ENCODE data around the gene CRLF3. TPM values are rescaled to one million over a fixed set of nuclear protein-coding genes. Genes with fewer than 3 reads are reported as not detected.
"Not testable (repeated sequence)": the region's sequence is repeated elsewhere in the genome, so short reads cannot be mapped to it uniquely, and the experiment has no call there.

CRLF3 gene
- total and polyA plus RNA-seq, 2 donors = 6.8 to 15.5 TPM

DNA sequence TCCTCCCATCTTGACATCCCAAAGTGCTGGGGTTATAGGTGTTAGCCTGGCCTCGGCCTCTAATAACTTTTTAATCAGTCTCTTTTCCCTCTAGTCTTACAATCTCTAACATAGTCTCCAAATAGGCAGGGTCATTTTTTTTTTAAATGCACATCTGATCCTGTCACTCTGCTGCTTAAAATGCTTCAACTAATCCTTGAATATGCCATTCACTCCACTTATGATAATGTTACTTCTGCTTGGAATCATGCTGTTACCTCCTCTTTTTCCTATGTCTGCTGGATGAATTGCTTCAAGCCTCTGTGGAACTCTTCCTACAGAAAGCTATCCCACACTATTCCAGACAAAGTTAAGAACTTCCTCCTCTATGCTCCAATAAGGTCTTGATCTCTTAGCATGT lies 22.8 kb downstream of the CRLF3 start:
- DNase-seq (ENCODE audit: extremely low spot score) = no peak
- Histone ChIP-seq H3K4me1 (ENCODE audit: insufficient read depth) (no peaks in the 10 kb centered on the region), H3K4me3 (ENCODE audit: low read depth, low read length) (no peak overlapping the region), H3K36me3 (ENCODE audit: insufficient read depth) (peaks cover 2% of the 10 kb centered on the region), H3K27ac (ENCODE audit: low read depth) (no peak overlapping the region)
- 97% methylated on average over 1 of the region's 1 CpG for WGBS

DNA sequence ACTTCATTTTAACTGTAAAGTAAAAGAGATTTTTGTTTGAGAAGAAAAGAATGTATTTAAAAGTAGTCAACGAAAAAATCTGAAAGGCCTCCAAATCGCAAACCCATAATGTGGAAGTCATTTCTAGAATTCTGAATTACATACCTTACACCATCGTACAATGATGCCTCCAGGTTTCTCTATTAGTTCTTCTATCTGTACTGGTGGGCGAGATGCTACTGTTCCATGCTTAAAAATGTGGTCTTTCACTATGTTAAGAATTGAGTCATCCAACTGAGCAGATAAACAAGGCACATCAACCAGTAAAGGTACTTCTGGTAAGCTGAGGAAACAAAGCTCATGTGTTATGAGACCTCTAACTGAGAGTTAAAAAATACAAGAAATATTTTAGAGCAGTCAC lies 28.5 kb downstream of the CRLF3 start:
- no peak overlapping the region for H3K4me3 ChIP-seq (ENCODE audit: low read depth, low read length)
- 91% methylated on average over 4 of the region's 4 CpGs for WGBS
- DNase-seq (ENCODE audit: extremely low spot score) = no peak
- peaks cover 1% of the 10 kb centered on the region for H3K36me3 ChIP-seq (ENCODE audit: insufficient read depth)
- no peaks in the 10 kb centered on the region for H3K4me1 ChIP-seq (ENCODE audit: insufficient read depth)
- H3K27ac ChIP-seq (ENCODE audit: low read depth) = no peak overlapping the region

DNA sequence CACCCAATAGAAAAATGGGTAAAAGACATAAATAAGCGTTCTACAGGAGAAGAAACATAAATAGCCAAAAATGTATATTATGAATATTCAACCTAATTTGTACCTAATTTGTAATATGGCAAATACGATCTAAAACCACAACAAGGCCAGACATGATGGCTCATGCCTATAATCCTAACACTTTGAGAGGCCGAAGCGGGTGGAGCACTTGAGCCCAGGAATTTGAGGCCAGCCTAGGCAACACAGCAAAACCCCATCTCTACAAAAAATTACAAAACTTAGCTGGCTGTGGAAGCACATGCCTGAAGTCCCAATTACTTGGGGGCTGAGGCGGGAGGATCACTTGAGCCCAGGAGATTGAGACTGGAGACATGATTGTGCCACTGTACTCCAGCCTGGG lies 30.1 kb downstream of the CRLF3 start:
- no peak for DNase-seq (ENCODE audit: extremely low spot score)
- Histone ChIP-seq H3K36me3 (ENCODE audit: insufficient read depth) (peaks cover 1% of the 10 kb centered on the region), H3K4me3 (ENCODE audit: low read depth, low read length) (no peak overlapping the region), H3K27ac (ENCODE audit: low read depth) (no peak overlapping the region), H3K4me1 (ENCODE audit: insufficient read depth) (no peaks in the 10 kb centered on the region)
- WGBS = 90% methylated on average over 5 of the region's 5 CpGs

DNA sequence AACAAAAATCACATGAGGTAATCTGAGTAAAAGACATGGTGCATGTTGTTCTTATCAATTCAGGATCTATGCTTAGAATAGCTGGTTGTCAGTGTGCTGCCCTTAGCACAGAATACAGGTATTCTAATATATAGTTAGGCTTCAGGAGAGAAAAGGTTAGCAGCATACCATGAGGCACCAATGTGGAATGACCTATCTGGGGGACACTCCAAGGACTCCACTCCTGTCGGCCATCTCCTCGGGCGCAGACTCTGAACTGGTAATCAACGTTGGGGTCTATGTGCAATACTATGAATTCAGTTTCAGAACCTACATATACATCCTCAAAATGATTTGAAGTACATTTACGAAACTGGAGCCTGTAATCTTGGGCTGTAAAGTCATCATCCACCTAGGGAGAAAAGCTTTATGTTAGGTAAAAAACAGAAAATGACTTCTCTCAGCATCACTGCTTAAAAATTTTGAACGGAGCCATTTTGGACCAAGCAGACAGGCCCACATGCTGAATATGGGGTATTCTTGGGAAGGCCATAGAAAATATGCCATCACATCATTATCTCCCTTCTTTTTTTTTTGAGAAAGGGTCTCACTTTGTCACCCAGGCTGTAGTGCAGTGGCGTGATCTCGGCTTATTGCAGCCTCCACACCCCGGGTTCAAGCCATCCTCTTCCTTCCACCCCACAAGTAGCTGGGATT lies 31.1 kb downstream of the CRLF3 start:
- no peak for DNase-seq (ENCODE audit: extremely low spot score)
- Histone ChIP-seq H3K36me3 (ENCODE audit: insufficient read depth) (peaks cover 1% of the 10 kb centered on the region), H3K4me1 (ENCODE audit: insufficient read depth) (no peaks in the 10 kb centered on the region), H3K4me3 (ENCODE audit: low read depth, low read length) (no peak overlapping the region), H3K27ac (ENCODE audit: low read depth) (no peak overlapping the region)
- 91% methylated on average over 9 of the region's 9 CpGs for WGBS

DNA sequence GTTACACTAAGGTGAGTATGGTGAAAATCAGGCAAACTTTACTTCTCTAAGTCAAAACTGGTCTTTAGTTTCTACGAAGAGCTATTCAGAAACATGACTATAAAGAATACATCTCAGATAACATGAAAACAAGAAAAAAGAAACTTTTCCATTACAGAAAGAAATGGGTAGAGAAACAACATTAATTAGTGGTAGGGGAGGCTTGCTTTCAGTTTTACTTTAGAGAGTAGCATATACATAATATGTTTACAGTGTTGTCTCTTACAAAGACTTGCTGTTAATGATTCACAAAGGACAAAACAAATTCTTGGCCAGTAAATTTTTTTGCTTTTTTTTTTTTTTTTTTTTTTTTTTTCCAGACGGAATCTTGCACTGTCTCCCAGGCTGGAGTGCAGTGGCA lies 34.2 kb downstream of the CRLF3 start:
- 71% methylated on average over 2 of the region's 2 CpGs for WGBS
- Histone ChIP-seq H3K4me1 (ENCODE audit: insufficient read depth) (no peaks in the 10 kb centered on the region), H3K36me3 (ENCODE audit: insufficient read depth) (peaks cover 5% of the 10 kb centered on the region), H3K27ac (ENCODE audit: low read depth) (no peak overlapping the region), H3K4me3 (ENCODE audit: low read depth, low read length) (no peak overlapping the region)
- no peak for DNase-seq (ENCODE audit: extremely low spot score)

DNA sequence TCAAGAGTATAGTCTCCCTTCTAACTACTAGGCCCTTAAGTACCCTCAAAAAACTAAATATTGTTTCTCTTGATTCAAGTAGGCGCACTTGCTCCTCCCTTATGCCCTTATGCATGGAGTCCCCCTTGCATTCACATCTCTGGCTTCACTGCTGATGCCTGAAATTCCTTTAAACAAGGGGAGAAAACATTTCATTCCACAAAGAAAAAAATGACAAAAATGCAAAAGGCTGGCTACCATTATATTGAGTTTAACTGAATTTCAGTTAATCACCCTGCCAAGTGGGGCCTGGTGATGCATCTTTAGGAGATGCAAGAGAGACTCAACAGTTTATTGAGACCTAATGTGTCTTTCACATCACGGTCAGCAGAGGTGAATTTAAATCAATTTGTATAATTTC lies 35.6 kb downstream of the CRLF3 start:
- Histone ChIP-seq H3K36me3 (ENCODE audit: insufficient read depth) (peaks cover 5% of the 10 kb centered on the region), H3K4me1 (ENCODE audit: insufficient read depth) (no peaks in the 10 kb centered on the region), H3K4me3 (ENCODE audit: low read depth, low read length) (no peak overlapping the region), H3K27ac (ENCODE audit: low read depth) (no peak overlapping the region)
- 95% methylated on average over 2 of the region's 2 CpGs for WGBS
- no peak for DNase-seq (ENCODE audit: extremely low spot score)

DNA sequence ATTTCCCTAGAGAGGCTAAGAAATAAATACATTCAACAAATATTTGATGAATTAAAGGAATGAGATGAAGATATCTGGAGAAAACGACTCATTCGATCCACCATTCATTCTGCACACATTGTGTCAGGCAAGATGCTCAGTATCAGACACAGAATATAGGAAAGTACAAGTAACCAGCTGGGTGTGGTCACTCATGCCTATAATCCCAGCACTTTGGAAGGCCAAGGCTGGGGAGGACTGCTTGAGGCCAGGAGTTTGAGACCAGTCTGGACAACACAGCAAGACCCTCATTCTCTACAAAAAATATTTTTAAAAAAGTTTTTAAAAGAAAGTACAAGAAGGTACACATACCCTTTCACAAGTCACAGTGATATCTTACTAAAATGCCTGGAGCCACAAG lies 42.3 kb downstream of the CRLF3 start:
- Histone ChIP-seq H3K4me1 (ENCODE audit: insufficient read depth) (no peaks in the 10 kb centered on the region), H3K27ac (ENCODE audit: low read depth) (no peak overlapping the region), H3K4me3 (ENCODE audit: low read depth, low read length) (no peak overlapping the region), H3K36me3 (ENCODE audit: insufficient read depth) (peaks cover 7% of the 10 kb centered on the region)
- DNase-seq (ENCODE audit: extremely low spot score) = no peak
- WGBS = 78% methylated on average over 2 of the region's 2 CpGs

DNA sequence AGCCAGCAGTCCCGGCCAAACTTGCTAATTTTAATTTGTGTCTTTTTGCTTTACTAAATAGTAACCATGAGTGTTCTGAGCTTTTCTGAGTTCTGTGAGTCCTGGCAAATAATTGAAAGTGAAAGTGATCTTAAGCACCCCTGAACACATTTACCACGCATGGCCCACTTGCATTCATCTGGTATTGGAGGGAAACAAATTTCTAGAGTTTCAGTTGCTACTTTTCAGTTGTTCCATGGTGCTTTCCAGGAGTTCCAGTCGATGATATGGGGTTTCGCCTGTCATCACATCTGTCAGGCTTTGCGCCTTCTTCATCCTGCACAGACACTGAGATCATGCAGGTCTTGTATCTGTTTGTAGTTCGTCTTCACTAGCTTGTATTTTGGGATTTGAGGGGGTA lies 44.1 kb downstream of the CRLF3 start:
- H3K27ac ChIP-seq (ENCODE audit: low read depth) = no peak overlapping the region
- H3K4me3 ChIP-seq (ENCODE audit: low read depth, low read length) = no peak overlapping the region
- WGBS = 91% methylated on average over 6 of the region's 6 CpGs
- H3K4me1 ChIP-seq (ENCODE audit: insufficient read depth) = no peaks in the 10 kb centered on the region
- no peak for DNase-seq (ENCODE audit: extremely low spot score)
- H3K36me3 ChIP-seq (ENCODE audit: insufficient read depth) = peaks cover 6% of the 10 kb centered on the region

DNA sequence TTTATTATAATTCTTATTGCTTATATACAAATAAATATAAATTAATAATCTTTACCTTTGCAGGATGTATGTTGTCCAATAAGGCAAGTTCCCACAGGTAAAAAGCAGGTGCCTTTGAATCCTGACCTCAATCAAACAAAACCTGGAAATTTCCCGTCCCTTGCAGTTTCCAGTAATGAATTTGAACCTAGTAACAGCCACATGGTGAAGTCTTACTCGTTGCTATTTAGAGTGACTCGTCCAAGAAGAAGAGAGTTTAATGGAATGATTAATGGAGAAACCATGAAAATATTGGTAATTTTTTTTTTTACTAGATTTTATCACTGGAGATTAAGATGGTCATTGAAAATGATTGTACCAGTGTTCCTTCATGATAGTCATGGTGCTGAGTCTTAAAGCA lies 55.7 kb downstream of the CRLF3 start:
- H3K27ac ChIP-seq (ENCODE audit: low read depth); H3K4me1 ChIP-seq (ENCODE audit: insufficient read depth); H3K36me3 ChIP-seq (ENCODE audit: insufficient read depth); DNase-seq (ENCODE audit: extremely low spot score); H3K4me3 ChIP-seq (ENCODE audit: low read depth, low read length): not testable (repeated sequence)
- WGBS = 78% methylated on average over 3 of the region's 3 CpGs

DNA sequence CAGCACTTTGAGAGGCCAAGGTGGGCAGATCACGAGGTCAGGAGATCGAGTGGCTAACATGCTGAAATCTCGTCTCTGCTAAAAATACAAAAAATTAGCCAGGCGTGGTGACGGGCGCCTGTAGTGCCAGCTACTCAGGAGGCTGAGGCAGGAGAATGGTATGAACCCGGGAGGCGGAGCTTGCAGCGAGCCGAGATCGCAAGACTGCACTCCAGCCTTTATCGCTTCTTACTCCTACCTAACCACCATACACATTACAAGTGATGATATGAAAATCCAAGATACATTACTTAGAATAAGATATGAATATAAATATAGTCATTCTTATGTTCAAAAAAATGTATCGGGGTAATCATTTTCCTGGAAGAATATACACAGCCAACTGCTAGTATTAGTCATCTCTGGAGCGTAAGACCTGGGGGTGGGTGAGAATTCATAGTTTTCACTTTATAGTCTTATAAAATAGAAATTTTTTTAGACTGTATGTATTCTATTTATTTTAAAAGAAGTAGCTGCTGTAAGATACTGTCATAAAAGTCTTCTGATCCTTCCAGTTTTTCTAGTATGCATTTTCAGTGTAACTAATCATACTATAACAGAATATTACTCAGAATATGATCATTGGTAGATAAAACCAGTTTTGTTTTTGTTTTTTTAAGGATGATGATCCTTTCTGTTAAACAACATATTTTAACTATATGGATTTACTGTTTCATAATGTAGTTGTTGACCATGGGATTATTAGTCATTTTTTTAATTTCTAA lies 56.7 kb downstream of the CRLF3 start:
- H3K27ac ChIP-seq (ENCODE audit: low read depth); H3K4me1 ChIP-seq (ENCODE audit: insufficient read depth); H3K36me3 ChIP-seq (ENCODE audit: insufficient read depth); DNase-seq (ENCODE audit: extremely low spot score); H3K4me3 ChIP-seq (ENCODE audit: low read depth, low read length): not testable (repeated sequence)
- WGBS = 95% methylated on average over 14 of the region's 14 CpGs

DNA sequence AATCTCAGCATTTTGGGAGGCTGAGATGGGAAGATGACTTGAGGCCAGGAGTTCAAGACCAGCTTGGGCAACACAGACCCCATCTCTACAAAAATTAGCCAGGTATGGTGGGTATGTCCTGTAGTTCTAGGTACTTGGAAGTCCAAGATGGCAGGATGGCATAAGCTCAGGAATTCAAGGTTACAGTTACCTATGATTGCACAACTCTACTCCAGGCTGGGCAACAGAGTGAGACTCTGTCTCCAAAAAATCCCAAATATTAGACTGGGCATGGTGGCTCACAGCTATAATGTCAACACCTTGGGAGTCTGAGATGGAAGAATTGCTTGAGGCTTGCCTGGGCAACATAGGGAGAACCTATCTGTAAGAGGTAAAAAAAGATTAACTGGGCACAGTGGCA lies 63.4 kb downstream of the CRLF3 start:
- Histone ChIP-seq H3K4me1 (ENCODE audit: insufficient read depth) (no peaks in the 10 kb centered on the region), H3K36me3 (ENCODE audit: insufficient read depth) (no peaks in the 10 kb centered on the region), H3K4me3 (ENCODE audit: low read depth, low read length) (no peak overlapping the region), H3K27ac (ENCODE audit: low read depth) (no peak overlapping the region)
- no peak for DNase-seq (ENCODE audit: extremely low spot score)

DNA sequence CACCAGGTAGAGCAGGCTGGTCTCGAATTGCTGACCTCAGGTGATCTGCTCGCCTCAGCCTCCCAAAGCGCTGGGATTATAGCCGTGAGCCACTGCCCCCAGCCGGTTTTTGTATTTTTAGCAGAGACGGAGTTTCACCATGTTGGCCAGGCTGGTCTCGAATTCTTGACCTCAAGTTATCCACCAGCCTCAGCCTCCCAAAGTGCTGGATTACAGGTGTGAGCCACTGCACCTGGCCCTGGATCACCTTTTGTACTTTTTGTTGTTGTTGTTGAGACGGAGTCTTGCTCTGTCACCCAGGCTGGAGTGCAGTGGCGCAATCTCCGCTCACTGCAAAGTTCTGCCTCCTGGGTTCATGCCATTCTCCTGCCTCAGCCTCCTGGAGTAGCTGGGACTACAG lies 71.2 kb downstream of the CRLF3 start:
- DNase-seq (ENCODE audit: extremely low spot score); H3K36me3 ChIP-seq (ENCODE audit: insufficient read depth); H3K4me3 ChIP-seq (ENCODE audit: low read depth, low read length); H3K4me1 ChIP-seq (ENCODE audit: insufficient read depth); H3K27ac ChIP-seq (ENCODE audit: low read depth): not testable (repeated sequence)
- 95% methylated on average over 10 of the region's 10 CpGs for WGBS

DNA sequence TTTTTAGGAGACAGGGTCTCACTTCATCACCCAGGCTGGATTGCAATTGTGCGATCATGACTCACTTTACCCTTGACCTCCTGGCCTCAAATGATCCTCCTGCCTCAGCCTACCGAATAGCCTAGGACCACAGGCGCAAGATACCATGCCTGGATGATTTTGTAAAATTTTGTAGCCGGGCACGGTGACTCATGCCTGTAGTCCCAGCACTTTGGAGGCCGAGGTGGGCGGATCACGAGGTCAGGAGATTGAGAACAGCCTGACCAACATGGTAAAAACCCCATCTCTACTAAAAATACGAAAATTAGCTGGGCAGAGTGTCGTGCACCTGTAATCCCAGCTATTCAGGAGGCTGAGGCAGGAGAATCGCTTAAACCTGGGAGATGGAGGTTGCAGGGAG lies 73.5 kb downstream of the CRLF3 start:
- 96% methylated on average over 11 of the region's 11 CpGs for WGBS
- H3K4me1 ChIP-seq (ENCODE audit: insufficient read depth); H3K36me3 ChIP-seq (ENCODE audit: insufficient read depth); H3K4me3 ChIP-seq (ENCODE audit: low read depth, low read length); DNase-seq (ENCODE audit: extremely low spot score); H3K27ac ChIP-seq (ENCODE audit: low read depth): not testable (repeated sequence)

DNA sequence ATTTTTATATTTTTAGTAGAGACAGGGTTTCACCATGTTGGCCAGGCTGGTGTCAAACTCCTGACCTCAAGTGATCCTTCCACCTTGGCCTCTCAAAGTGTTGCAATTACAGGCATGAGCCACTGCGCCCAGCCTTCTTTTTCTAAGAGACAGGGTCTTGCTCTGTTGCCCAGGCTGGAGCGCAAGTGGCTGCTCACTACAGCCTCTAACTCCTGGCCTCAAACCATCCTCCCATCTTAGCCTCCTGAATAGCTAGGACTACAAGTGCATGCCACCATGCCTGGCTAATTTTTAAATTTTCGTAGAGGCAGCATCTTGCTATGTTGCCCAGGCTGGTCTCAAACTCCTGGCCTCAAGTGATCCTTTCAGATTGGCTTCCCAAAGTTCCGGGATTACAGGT lies 76.9 kb downstream of the CRLF3 start:
- not testable (repeated sequence) for H3K36me3 ChIP-seq (ENCODE audit: insufficient read depth); H3K27ac ChIP-seq (ENCODE audit: low read depth); DNase-seq (ENCODE audit: extremely low spot score); H3K4me1 ChIP-seq (ENCODE audit: insufficient read depth); H3K4me3 ChIP-seq (ENCODE audit: low read depth, low read length)
- 98% methylated on average over 4 of the region's 4 CpGs for WGBS

All from urinary bladder (tissue), 4 donors.